ENCODE data around the gene NUCKS1.

NUCKS1 gene

DNA sequence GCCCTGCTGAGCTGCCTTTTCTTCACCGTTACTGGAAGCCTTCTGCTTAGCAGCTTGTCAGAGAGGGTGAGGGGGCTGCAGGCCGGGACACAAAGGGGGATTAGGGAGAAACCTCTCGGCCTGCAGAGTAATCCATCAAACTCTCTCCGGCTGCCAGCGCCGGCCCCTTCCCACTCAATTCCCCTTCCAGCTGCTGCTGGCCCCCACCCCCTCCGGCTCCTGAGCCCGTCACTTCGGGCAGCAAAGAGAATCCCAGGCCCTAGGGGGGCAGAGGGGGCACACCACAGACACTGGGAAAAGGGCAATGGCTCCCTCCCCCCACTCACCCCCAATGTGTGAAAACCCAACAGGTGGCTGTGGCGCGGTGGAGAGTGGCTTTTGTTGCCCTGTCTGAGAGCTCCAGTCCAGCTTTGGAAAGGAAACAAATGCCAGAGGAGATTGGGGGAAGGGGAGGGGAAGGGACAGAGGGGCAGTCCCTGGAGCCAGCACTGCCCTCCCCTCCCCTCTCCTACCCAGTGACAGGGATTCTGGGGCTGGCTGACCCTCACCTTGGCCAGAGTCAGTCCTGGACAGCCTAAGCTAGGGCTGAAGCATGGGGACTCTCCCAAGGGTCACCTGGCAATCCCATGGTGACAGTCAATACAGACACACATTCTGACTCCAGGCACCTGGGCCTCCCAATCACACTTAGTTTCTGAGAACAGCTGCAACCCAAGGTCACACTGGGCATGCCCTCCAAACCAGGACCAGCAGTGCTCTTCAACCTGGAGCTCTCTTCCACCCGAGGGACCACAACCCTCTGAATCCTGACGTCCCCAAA, 79.2 kb downstream of the NUCKS1 start:
- DNase-seq: peak in 1 of 56 donors; percentile 13

DNA sequence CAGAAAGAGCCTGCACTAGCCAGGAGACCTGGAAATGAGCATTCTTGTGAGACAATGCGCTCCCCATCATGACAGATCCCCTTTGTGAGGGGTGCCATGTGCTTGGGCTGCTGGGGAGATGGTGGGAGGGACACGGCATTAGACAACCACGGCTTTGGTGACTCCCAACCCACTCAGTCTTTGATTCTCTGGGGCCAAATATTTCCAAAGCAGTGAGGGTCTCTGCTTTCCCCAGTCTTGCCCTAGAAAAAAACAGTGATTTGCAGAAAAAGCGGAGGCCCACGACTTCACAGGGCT, 79.9 kb downstream of the NUCKS1 start:
- peak in 9 of 56 donors; percentile 26 to 58 (median 35) for DNase-seq

DNA sequence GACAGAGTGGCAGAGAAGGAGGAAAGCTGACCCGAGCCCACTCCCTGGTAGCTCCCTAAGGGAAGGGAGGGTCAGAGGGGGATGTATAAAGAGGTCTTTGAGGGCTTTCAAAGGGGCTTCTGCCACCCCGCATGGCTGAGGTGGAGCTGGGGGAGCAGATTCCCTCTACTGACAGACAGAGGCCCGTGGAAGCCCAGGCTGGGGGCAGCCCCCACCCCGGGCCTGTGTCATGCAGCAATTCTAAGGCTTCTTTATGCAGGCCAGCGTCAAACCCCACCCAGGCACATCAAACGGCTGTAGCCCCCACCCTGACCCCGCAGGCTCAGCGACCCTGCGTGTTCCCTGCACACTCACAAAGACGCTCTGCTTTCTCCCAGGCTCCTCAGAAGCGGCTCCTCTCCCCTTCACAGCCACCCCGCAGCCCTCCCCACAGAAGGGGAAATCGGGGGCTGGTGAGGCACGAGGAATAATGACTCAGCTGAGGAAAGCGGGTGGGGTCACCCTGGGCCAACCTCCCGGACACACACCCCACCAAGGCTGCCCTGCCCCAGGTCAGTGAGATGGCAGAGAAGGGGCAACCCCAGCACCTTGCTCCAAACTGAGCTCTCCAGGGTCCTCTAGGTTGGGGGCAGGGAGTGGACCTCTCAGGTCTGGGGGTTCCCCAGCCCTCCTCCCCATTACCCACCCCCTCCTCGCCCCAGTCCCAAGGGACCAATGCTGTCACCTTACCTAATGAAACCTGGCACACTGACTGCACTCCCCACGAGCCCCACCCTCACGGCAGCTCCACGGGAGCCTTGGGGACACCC, 80.4 kb downstream of the NUCKS1 start:
- peak in 30 of 56 donors; percentile 25 to 69 (median 56) for DNase-seq

DNA sequence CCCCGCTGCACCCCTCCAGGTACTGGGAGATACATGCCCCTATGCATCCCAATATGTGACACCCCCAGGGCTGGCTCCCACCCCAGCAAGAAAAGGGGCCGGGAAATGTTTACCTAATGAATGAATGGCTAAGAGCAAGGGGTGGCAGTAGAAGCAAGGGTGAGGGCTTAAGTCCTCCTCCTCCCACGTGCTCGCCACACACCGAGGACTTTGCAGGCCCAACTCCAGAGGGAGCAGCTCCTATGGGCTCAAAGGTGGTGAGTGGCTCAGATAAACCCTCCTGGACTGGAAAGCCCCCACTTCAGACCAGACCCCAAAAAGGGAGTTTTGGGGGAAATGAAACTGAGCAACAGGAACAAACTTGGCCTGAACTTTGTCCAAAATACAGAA, 81.0 kb downstream of the NUCKS1 start:
- DNase-seq: peak in 1 of 56 donors; percentile 32

DNA sequence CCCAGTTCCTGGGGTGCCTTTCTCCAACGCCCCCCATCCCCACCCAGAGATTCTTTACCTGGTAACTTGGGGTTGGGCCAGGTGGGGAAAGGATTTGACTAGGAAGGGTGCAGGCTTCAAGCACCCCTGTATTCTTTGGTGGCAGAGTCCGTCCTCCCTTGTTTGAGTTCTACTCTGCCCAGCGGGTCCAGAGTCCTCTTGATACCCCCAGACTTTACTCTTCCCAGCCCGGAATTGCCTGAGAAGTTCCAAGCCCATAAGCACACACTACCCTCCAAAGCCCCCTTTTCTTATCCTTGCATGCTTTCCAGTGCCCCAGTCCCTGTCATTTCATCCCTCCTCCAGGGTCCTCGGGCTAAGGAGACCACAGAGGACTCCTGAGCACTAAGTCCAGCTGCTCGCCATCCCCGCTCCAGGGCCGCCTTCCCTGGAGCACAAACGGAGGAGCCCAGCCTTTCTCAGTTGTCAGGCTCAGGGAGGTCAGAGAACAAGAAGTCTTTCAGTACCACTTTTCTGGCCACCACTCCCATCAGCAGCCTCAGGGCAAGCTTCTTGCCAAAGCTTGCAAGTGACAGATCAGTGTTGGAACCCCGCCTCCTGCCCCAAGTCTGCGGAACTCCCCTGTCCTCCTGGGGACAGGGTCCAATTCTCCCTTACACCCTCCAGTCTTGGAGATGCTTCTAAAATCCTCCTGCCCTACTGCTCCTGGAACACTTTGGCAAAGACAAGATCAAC, 81.9 kb downstream of the NUCKS1 start:
- DNase-seq: peak in 14 of 56 donors; percentile 20 to 56 (median 37)

DNA sequence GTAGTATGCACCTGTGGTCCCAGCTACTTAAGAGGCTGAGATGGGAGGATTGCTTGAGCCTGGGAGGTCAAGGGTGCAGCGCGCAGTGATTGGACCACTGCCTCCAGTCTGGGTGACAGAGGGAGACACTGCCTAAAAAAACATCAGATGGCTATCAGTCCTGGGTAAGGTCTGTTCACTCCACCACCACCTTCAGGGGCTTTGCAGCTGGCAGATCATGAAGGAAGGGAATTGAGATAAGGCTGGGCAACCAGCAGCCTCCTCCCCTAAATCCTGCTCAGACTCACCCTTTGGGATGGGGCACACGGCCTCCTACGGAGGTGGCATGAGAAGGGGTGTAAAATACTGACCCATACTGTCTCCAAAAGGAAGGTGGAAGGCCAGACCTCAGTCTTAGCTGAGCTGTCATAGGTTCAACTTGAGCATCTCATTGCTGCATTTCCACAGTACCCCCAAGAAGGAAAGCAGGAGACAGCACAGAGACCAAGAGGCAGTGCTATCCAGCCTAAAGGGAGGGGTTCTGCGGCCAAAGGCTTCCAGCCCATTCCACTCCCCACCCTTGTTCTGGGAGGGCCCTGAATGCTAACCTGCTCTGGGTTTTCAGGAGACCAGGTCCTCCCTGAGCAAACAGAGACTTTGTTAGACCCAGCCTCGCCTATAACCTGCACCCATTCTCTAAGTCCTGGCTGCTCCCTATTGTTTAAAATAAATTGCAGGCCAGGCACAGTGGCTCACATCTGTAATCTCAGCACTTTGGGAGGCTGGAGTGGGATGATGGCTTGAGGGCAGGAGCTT, 83.4 kb downstream of the NUCKS1 start:
- no peak for DNase-seq

DNA sequence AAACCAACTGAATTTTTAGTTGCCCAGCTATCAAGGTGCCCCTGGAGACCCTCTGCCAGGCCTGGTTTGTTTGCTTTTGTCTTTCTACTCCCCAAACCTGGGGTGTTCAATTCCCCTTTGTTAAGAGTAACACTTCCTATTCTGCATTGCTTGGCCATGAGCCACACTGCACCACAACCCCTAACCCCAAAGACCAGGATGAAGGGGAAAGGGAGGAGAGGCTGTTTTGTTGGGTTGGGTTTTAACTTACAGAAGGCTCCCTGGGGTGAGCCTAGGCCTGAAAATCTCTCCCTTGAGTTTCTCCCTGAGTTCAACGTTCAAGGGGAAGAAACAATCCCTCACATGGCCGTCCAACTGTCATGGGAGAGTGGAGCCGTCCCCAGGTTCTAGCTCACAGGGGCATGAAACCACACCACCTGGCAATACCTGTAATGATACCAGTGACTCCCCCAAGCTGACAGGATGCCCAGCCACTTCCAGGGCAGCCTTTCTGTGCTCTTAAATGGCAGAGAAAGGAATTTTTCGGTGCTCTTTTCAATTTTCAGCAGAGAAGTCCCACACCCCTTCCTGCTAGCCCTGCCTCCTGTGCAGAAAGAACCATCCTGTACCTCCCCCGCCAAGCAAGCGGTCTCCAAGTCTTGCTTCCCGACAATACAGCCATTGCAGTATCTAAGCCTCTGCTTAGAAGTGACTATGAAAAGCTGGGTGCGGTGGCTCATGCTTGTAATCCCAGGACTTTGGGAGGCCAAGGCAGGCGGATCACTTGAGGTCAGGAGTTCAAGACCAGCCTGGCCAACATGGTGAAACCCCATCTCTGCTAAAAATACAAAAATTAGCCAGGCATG, 84.6 kb downstream of the NUCKS1 start:
- no peak for DNase-seq

DNA sequence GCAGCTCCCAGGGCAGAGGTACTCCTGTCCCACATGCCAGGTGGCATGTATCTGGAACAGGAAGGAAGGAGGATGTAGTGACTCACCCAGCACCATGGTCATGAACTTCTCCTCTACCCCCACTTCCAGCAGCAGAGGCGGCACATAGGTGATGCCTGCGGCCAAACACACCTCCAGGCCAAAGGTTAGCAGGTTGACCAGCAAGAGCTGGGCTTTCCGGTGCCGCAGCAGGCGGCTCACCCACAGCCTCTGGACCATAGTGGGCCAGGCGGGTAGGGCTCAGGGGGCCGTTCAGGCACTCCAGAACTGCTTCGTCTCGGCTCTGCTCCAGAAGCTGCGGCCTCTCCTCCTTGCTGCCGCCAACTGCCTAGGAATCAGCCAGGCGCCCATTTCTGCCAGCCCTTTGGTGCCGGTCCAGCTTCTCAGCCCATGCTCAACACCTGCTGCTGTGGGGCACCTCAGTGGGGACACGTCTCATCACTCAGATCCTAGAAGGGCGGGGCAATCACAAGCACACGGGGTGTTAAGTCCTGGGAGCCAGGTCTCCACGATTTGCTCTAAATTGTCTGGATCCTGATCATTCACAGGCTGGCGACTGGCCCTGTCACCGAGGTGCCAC, 85.5 kb downstream of the NUCKS1 start:
- DNase-seq: peak in 1 of 56 donors; percentile 34

DNA sequence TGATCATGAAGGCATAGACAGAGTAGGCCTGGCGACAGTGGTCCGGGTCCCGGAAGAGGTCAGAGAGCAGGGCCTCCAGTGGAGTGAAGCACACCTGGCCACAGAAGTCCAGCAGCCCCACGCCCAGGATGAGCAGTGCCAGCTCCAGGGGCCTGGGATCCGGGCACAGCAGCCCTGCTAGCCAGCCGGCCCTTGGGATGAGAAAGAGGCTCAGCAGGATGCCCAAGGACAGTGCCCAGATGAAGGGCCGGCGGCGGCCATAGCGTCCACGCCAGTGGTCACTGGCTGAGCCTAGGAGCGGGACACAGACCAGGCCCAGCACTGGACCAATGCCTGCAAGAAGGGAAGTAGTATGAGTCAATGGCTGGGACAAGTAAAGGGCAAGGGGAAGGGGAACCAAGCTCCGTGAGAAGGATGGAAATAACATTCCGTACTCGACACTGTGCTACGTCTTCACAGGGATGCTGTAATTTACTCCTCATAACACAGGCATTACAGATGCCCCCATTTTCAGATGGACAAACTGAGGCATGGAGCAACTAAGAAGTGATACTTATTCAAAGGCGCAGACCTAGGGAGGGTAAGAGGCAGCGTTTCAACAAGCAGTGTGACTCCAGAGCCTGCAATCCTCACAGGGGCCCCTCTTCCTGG, 86.6 kb downstream of the NUCKS1 start:
- DNase-seq: no peak
